GM12892 (cell line): Measurements from ENCODE around the gene KRTAP4-9.
"Not testable (repeated sequence)": the region's sequence is repeated elsewhere in the genome, so short reads cannot be mapped to it uniquely, and the experiment has no call there.

Source experiments
- DNase-seq: peaks from one replicate; pipeline ENCODE4 v3.0.0; 2011; ENCODE audit not compliant: insufficient read length
- FAIRE-seq: peaks from 2 replicates; lab custom pipeline; 2011; peaks lifted over from hg19 to GRCh38; lab: Jason Lieb, UNC
- POLR2A ChIP-seq: IDR thresholded peaks from 2 replicates; pipeline ENCODE4 v1.6.1; 2011; ENCODE audit warnings: low read depth, low read length, control low read depth
- POLR2AphosphoS5 ChIP-seq: IDR thresholded peaks from 2 replicates; pipeline ENCODE4 v1.6.1; 2011; ENCODE audit warnings: low read depth, low read length, control low read depth
- TAF1 ChIP-seq: IDR thresholded peaks from 2 replicates; pipeline ENCODE4 v1.6.1; 2011; ENCODE audit warnings: low read depth, mild to moderate bottlenecking, control low read depth, low read length, borderline replicate concordance

Gene KRTAP4-9

GRCh38 chr17:41101586-41102259 is 3.5 kb upstream of the KRTAP4-9 start, which contains the start of gene KRTAP4-16:
KRTAP4-16 (minus strand) TSS chr17:41102209; CDS start chr17:41102209, 0 bp downstream.
- TF ChIP-seq POLR2AphosphoS5 (no peak), TAF1 (no peak), POLR2A (no peak)
- DNase-seq (no peak), FAIRE-seq (no peak)

GRCh38 chr17:41103896-41104295 is 1.3 kb upstream of the KRTAP4-9 start:
- TF ChIP-seq TAF1 (no peak), POLR2A (no peak), POLR2AphosphoS5 (no peak)
- no peak for DNase-seq
- FAIRE-seq: no peak

DNA sequence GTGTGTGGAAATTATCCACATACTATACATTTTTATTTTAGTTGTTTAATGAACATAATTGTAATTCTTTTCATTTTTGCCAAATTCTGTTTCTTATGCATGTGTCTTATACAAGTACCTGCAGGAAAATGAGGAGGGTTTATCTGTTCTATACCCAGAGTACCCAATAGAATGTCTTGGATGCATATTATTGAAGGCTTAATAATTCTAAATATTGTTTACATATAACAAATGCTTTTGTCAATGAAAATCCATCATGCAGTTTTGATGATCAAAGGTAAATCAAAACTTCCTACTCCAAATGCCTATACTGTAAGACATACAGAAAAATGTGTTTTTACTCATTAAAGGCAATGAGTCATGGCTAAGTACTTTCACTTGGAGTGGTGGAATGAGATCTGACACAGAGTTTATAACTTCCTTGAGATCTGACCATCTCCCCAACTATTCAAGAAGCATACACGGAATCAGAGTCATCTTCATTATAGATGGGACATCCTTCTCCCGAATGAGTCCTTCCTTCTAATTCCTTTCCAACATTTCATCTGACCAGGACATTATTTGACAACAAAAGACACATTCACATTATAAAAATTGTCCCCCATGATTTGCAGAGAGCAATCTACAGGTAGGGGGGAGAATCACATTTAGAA is 677 bp upstream of the KRTAP4-9 start:
- not testable (repeated sequence) for DNase-seq, FAIRE-seq

DNA sequence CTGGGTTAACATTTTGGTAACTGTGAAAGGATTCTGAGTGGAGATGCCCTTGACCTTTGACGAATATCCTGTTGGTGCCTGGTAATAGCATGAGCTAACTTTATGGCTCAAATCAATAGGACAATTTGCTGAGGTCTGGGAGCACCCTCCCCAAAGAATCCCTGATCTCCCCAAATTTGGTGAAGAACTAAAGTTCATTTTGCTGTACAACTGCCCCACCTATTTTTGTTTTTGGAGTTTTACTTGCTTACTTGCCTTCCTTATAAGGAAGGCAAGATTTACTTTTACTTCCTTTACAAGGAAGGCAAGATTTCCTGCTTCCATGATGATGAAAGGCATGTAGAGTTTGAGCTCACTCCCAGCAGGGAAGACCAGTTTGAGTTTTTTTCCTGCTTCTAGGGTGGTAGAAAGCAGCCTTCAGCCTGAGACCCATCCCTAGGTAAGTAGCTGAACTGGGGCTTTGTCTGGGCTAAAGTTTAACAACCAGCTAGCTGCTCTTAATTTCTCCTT is 2.8 kb downstream of the KRTAP4-9 start:
- TF ChIP-seq POLR2AphosphoS5 (no peak), TAF1 (no peak), POLR2A (no peak)
- no peak for FAIRE-seq
- no peak for DNase-seq

DNA sequence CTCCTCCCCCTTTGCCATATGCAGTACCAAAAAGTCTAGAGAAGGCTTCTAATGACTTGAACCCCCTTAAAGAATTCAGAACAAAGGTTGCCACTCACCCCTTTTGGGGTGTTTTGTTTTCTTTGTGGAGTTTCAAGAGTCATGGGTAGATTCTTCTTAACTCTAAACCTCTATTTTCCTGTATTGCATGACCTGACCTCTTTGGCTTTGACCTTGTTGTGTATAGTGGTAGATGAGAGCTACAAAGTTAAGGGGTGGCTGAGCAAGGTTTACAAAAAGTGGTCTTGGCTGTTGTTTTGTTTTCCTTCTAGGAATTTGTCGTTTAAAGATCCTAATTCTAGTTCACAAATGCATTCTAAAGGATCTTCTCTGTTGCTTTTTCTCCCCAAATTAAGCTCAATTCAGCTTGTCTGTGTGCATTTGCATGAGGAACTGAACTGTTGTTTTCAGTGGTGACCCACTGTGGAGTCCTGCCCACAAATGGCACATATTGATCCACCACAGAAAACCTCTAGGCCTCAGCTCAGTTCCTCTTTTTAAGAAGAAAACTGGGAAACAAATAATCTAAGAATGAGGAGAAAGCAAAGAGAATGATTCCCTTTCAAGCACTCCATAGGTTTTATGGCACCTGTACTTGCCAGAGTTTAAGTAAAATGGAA is 3.7 kb downstream of the KRTAP4-9 start:
- DNase-seq, FAIRE-seq: not testable (repeated sequence)

DNA sequence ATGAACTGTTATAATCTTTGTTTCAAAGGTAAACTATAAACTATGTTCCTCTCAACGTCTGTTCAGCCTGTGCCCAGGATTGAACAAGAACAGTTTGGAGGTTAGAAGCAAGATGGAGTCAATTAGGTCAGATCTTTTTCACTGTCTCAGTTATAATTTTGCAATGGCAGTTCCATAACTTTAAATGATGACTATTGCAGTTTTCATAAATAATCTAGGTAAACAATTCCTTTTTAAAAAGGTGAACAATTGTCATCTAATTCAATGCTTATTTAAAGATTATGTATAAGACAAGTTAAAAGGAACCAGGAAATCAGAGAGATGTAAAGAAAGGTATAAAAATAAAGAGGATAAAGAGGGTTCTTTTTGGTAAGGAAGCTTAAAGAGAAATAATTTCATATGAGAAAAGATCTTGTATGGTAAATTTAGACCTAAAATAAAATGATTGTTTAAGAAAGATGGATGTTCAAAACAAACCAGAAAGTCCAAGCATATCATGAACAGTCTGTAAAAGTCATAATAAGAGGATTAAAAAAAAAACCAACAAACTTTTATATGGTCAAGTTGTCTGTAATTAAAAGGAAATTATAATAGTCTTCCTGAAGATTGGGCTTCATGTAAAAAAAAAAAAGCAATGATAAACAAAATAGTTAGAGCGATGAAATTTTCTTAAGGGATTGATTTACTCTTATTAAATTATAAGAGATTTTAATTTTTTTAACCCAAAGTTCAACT is 6.1 kb downstream of the KRTAP4-9 start:
- no peak for FAIRE-seq
- DNase-seq: no peak
- no peak for TF ChIP-seq POLR2AphosphoS5
- TF ChIP-seq POLR2A: no peak
- no peak for TF ChIP-seq TAF1

DNA sequence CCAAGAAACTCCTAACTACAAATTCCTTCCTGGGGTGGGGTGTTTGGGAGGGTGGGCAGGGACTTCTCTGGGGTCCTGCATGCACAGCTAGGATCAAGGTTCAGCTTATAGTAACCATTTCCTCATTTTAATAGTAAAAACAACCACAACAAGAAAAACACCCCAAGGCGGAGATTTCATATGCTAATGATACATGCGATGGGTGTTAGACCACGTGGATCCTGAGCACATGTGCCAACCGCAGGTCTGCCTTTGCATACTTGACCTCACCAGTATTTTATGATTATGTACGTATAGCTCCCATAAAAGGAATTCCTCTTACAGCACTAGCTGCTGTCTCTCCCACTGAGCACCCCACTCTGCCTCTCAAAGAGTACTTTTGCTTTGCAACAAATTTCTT is 11.1 kb downstream of the KRTAP4-9 start:
- TF ChIP-seq TAF1 (no peak), POLR2AphosphoS5 (no peak), POLR2A (no peak)
- no peak for FAIRE-seq
- DNase-seq: no peak

- FAIRE-seq: not testable (repeated sequence)
Measured at GRCh38 chr17:41117846-41118386, 12.7 kb downstream of the KRTAP4-9 start, which contains the start of gene KRTAP4-11. KRTAP4-11 (minus strand) TSS chr17:41118373; CDS start chr17:41118315, 58 bp downstream.

DNA sequence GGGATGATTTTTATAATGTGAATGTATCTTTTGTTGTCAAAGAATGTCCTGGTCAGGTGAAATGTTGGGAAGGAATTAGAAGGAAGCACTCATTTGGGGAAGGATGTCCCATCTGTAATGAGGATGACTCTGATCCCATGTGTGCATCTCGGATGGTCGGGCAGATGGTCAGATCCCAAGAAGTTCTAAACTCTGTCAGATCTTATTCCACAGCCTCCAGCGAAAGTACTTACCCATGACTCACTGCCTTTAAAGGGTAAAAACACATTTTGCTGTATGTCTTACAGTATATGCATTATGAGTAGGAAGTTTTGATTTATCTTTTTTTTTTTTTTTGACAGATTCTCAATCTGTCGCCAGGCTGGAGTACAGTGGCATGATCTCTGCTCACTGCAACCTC is 13.5 kb downstream of the KRTAP4-9 start:
- no peak for TF ChIP-seq POLR2A
- no peak for TF ChIP-seq TAF1
- no peak for TF ChIP-seq POLR2AphosphoS5
- DNase-seq (no peak), FAIRE-seq (no peak)

More at GRCh38 chr17:41117846-41118386, 12.7 kb downstream of the KRTAP4-9 start, which contains the start of gene KRTAP4-11:
- not testable (repeated sequence) for DNase-seq

DNA sequence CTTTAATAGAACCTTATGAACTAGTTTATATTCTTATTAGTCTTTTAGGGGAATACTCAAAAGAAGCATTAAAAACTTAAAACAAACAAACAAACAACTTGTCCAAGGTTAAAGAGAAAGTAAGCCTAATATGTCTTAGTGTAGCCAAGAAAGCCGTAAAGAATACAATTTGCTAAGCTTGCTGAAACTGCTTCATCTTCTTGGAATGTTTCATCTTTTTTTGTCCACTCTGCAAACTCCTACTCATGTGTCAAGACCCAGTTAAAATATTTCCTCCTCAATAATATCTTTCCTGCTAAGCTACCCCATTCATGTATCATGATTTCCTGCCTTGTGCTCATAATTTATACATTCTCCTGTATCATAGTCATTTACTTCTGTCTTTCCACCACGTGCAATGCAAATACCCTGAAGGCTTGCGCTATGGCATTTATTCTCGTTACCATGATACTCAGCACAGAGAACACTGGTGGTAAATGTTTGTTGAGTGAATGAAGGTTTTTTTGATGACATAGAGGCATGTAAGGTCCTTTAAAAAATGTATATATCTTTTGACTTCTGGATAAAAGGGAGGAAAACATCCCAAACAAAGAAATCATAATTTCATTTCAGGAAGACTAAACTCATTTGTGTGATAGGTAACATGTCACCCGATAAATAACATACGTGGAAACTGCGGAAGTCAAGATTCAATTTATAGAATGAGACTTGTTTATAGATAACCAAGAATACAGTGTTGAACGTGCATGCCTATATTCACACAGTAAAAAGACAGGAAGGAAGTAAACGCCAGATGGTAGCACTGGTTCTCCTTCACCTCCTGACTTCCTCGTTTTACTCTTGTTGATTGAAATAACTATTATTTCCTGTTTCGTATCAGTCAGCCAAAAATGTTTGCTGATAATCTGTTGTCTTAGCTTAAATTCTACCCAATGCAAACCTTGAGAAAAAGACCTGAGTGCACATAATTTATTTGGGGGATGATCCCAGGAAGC is 14.8 kb downstream of the KRTAP4-9 start:
- not testable (repeated sequence) for FAIRE-seq, DNase-seq
